NB4 (cell line): ENCODE measurements around the gene CRIP1.

Experiments used
- DNase-seq: peaks from one replicate; pipeline ENCODE4 v3.0.0; 2010; ENCODE audit warnings: low read depth
- H3K4me3 ChIP-seq: one replicate; pipeline ENCODE4 v1.5.1; 2011; ENCODE audit warnings: mild to moderate bottlenecking, low read depth, low read length, moderate library complexity
- CTCF ChIP-seq: IDR thresholded peaks from one replicate; pipeline ENCODE4 v1.5.1; 2012; ENCODE audit warnings: low read depth, low read length
- MAX ChIP-seq: IDR thresholded peaks from 2 replicates; pipeline ENCODE4 v1.6.1; 2011; ENCODE audit warnings: low read depth, low read length
- MYC ChIP-seq: IDR thresholded peaks from 2 replicates; pipeline ENCODE4 v1.6.1; 2011; ENCODE audit warnings: low read depth, low read length
- POLR2A ChIP-seq: IDR thresholded peaks from 2 replicates; pipeline ENCODE4 v1.6.1; 2011; ENCODE audit warnings: mild to moderate bottlenecking; ENCODE audit not compliant: insufficient read length; ENCODE audit errors: extremely low read depth

The CRIP1 gene

GRCh38 chr14:105498430-105499255, 12.0 kb downstream of the CRIP1 start:
- TF ChIP-seq POLR2A (no peak), MYC (no peak), CTCF (no peak), MAX (no peak)
- DNase-seq: peak; percentile 2
- no peak overlapping the region for H3K4me3 ChIP-seq

GRCh38 chr14:105499256-105500035, 12.8 kb downstream of the CRIP1 start:
- TF ChIP-seq POLR2A (no peak), MAX (no peak), CTCF (no peak), MYC (no peak)
- DNase-seq: no peak
- no peak overlapping the region for H3K4me3 ChIP-seq

GRCh38 chr14:105500036-105500725, 13.5 kb downstream of the CRIP1 start:
- TF ChIP-seq MAX (no peak), MYC (no peak), CTCF (no peak), POLR2A (no peak)
- no peak overlapping the region for H3K4me3 ChIP-seq
- DNase-seq: no peak

GRCh38 chr14:105500726-105501101, 14.0 kb downstream of the CRIP1 start:
- DNase-seq: peak; percentile 9
- TF ChIP-seq POLR2A: no peak
- no peak for TF ChIP-seq MAX
- no peak for TF ChIP-seq MYC
- no peak for TF ChIP-seq CTCF
- H3K4me3 ChIP-seq: no peak overlapping the region

- DNase-seq: peak; percentile 8
- H3K4me3 ChIP-seq: no peak overlapping the region
- TF ChIP-seq CTCF: no peak
- no peak for TF ChIP-seq POLR2A
- no peak for TF ChIP-seq MYC
- TF ChIP-seq MAX: no peak
Observed at GRCh38 chr14:105501504-105502291, 15.0 kb downstream of the CRIP1 start.
